ENCODE results near the gene RGS5.

Gene RGS5

GRCh38 chr1:163197022-163197421 lies 5.7 kb downstream of the RGS5 start:
- no peaks in the 10 kb centered on the region for H3K4me1 Mint-ChIP-seq
- no peak for ATAC-seq
- no peaks in the 10 kb centered on the region for H3K9me3 Mint-ChIP-seq
- H3K4me3 Mint-ChIP-seq = no peak overlapping the region
- H3K36me3 Mint-ChIP-seq = no peaks in the 10 kb centered on the region
- no peak overlapping the region for H3K27ac Mint-ChIP-seq
- DNase-seq (ENCODE audit: low spot score in 2 of 2) = no peak

GRCh38 chr1:163196449-163196787 lies 6.3 kb downstream of the RGS5 start:
- no peak for ATAC-seq
- no peaks in the 10 kb centered on the region for H3K9me3 Mint-ChIP-seq
- DNase-seq (ENCODE audit: low spot score in 2 of 2) = no peak
- no peaks in the 10 kb centered on the region for H3K36me3 Mint-ChIP-seq
- H3K4me3 Mint-ChIP-seq = no peak overlapping the region
- no peaks in the 10 kb centered on the region for H3K4me1 Mint-ChIP-seq
- H3K27ac Mint-ChIP-seq = no peak overlapping the region

- H3K4me1 Mint-ChIP-seq = no peaks in the 10 kb centered on the region
- ATAC-seq (no peak), DNase-seq (ENCODE audit: low spot score in 2 of 2) (no peak)
- no peak overlapping the region for H3K4me3 Mint-ChIP-seq
- H3K27ac Mint-ChIP-seq = no peak overlapping the region
- no peaks in the 10 kb centered on the region for H3K36me3 Mint-ChIP-seq
- no peaks in the 10 kb centered on the region for H3K9me3 Mint-ChIP-seq
Measured at GRCh38 chr1:163195728-163196448, 6.8 kb downstream of the RGS5 start.

- H3K36me3 Mint-ChIP-seq = no peaks in the 10 kb centered on the region
- H3K4me1 Mint-ChIP-seq = no peaks in the 10 kb centered on the region
- no peak for ATAC-seq
- H3K9me3 Mint-ChIP-seq = no peaks in the 10 kb centered on the region
- H3K27ac Mint-ChIP-seq = no peak overlapping the region
- no peak for DNase-seq (ENCODE audit: low spot score in 2 of 2)
- no peak overlapping the region for H3K4me3 Mint-ChIP-seq
Measured at GRCh38 chr1:163191301-163191700, 11.4 kb downstream of the RGS5 start.

GRCh38 chr1:163188947-163189346 lies 13.8 kb downstream of the RGS5 start:
- Mint-ChIP-seq H3K4me1 (no peaks in the 10 kb centered on the region), H3K27ac (no peak overlapping the region), H3K4me3 (no peak overlapping the region), H3K36me3 (no peaks in the 10 kb centered on the region), H3K9me3 (no peaks in the 10 kb centered on the region)
- no peak for ATAC-seq
- no peak for DNase-seq (ENCODE audit: low spot score in 2 of 2)

GRCh38 chr1:163187849-163188248 lies 14.9 kb downstream of the RGS5 start:
- Mint-ChIP-seq H3K36me3 (no peaks in the 10 kb centered on the region), H3K4me1 (no peaks in the 10 kb centered on the region), H3K4me3 (no peak overlapping the region), H3K27ac (no peak overlapping the region), H3K9me3 (no peaks in the 10 kb centered on the region)
- DNase-seq (ENCODE audit: low spot score in 2 of 2) (no peak), ATAC-seq (no peak)

- no peak overlapping the region for H3K27ac Mint-ChIP-seq
- DNase-seq (ENCODE audit: low spot score in 2 of 2) = no peak
- no peaks in the 10 kb centered on the region for H3K9me3 Mint-ChIP-seq
- no peak overlapping the region for H3K4me3 Mint-ChIP-seq
- no peaks in the 10 kb centered on the region for H3K4me1 Mint-ChIP-seq
- no peak for ATAC-seq
- H3K36me3 Mint-ChIP-seq = no peaks in the 10 kb centered on the region
Measured at GRCh38 chr1:163186862-163187261, 15.9 kb downstream of the RGS5 start.

GRCh38 chr1:163182330-163182949 lies 20.3 kb downstream of the RGS5 start:
- Mint-ChIP-seq H3K27ac (no peak overlapping the region), H3K4me1 (no peaks in the 10 kb centered on the region), H3K9me3 (no peaks in the 10 kb centered on the region), H3K4me3 (no peak overlapping the region), H3K36me3 (no peaks in the 10 kb centered on the region)
- DNase-seq (ENCODE audit: low spot score in 2 of 2) (no peak), ATAC-seq (no peak)

- Mint-ChIP-seq H3K27ac (no peak overlapping the region), H3K36me3 (no peaks in the 10 kb centered on the region), H3K4me1 (no peaks in the 10 kb centered on the region), H3K4me3 (no peak overlapping the region), H3K9me3 (no peaks in the 10 kb centered on the region)
- ATAC-seq (no peak), DNase-seq (ENCODE audit: low spot score in 2 of 2) (no peak)
Measured at GRCh38 chr1:163178628-163179027, 24.1 kb downstream of the RGS5 start.

GRCh38 chr1:163176797-163177196 lies 25.9 kb downstream of the RGS5 start:
- no peak overlapping the region for H3K4me3 Mint-ChIP-seq
- no peaks in the 10 kb centered on the region for H3K36me3 Mint-ChIP-seq
- no peaks in the 10 kb centered on the region for H3K4me1 Mint-ChIP-seq

GRCh38 chr1:163174524-163175437 lies 27.9 kb downstream of the RGS5 start:
- Mint-ChIP-seq H3K4me1 (no peaks in the 10 kb centered on the region), H3K36me3 (no peaks in the 10 kb centered on the region), H3K27ac (no peak overlapping the region), H3K9me3 (no peaks in the 10 kb centered on the region), H3K4me3 (no peak overlapping the region)
- ATAC-seq = no peak
- DNase-seq (ENCODE audit: low spot score in 2 of 2) = peak; percentile 18 to 52

More at GRCh38 chr1:163176797-163177196, 25.9 kb downstream of the RGS5 start:
- H3K9me3 Mint-ChIP-seq = no peaks in the 10 kb centered on the region
- ATAC-seq (no peak), DNase-seq (ENCODE audit: low spot score in 2 of 2) (no peak)
- no peak overlapping the region for H3K27ac Mint-ChIP-seq

GRCh38 chr1:163173121-163173520 lies 29.6 kb downstream of the RGS5 start:
- DNase-seq (ENCODE audit: low spot score in 2 of 2) = no peak
- no peak for ATAC-seq
- Mint-ChIP-seq H3K9me3 (no peaks in the 10 kb centered on the region), H3K4me3 (no peak overlapping the region), H3K36me3 (no peaks in the 10 kb centered on the region), H3K27ac (no peak overlapping the region), H3K4me1 (no peaks in the 10 kb centered on the region)

GRCh38 chr1:163172596-163172995 lies 30.1 kb downstream of the RGS5 start:
- H3K4me1 Mint-ChIP-seq = no peaks in the 10 kb centered on the region
- no peak for ATAC-seq
- H3K4me3 Mint-ChIP-seq = no peak overlapping the region
- H3K9me3 Mint-ChIP-seq = no peaks in the 10 kb centered on the region
- no peaks in the 10 kb centered on the region for H3K36me3 Mint-ChIP-seq
- DNase-seq (ENCODE audit: low spot score in 2 of 2) = no peak
- no peak overlapping the region for H3K27ac Mint-ChIP-seq

GRCh38 chr1:163171826-163172225 lies 30.9 kb downstream of the RGS5 start:
- H3K36me3 Mint-ChIP-seq = no peaks in the 10 kb centered on the region
- no peak overlapping the region for H3K27ac Mint-ChIP-seq
- DNase-seq (ENCODE audit: low spot score in 2 of 2) (no peak), ATAC-seq (no peak)
- no peak overlapping the region for H3K4me3 Mint-ChIP-seq
- H3K9me3 Mint-ChIP-seq = no peaks in the 10 kb centered on the region
- H3K4me1 Mint-ChIP-seq = no peaks in the 10 kb centered on the region

- Mint-ChIP-seq H3K36me3 (no peaks in the 10 kb centered on the region), H3K27ac (no peak overlapping the region), H3K4me1 (no peaks in the 10 kb centered on the region), H3K4me3 (no peak overlapping the region), H3K9me3 (no peaks in the 10 kb centered on the region)
- DNase-seq (ENCODE audit: low spot score in 2 of 2) = no peak
- ATAC-seq = no peak
Measured at GRCh38 chr1:163170975-163171676, 31.6 kb downstream of the RGS5 start.
